ENCODE results near the gene ZNF541.

Gene ZNF541

GRCh38 chr19:47540748-47541147, 32.2 kb downstream of the ZNF541 start:
- DNase-seq, result no peak

- DNase-seq, result no peak
Observed at GRCh38 chr19:47539747-47540311, 33.1 kb downstream of the ZNF541 start.

GRCh38 chr19:47538812-47539211, 34.1 kb downstream of the ZNF541 start:
- DNase-seq, result no peak

DNA sequence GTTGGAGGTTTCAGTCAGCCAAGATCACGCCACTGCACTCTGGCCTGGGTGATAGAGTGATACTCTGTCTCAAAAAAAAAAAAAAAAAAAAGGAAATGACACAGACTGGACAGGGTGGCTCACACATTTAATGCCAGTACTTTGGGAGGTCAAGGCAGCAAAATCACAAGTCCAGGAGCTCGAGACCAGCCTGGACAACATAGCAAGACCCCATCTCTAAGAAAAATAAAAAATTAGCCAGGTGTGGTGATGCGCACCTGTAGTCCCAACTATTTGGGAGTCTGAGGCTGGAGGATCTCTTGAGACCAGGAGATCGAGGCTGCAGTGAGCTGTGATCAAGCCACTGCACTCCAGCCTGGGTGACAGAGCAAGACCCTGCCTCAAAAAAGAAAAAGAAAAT, 35.5 kb downstream of the ZNF541 start:
- no peak for DNase-seq

GRCh38 chr19:47534628-47535027, 38.3 kb downstream of the ZNF541 start:
- no peak for DNase-seq

- no peak for DNase-seq
Observed at GRCh38 chr19:47531640-47532387, 41.1 kb downstream of the ZNF541 start.

DNA sequence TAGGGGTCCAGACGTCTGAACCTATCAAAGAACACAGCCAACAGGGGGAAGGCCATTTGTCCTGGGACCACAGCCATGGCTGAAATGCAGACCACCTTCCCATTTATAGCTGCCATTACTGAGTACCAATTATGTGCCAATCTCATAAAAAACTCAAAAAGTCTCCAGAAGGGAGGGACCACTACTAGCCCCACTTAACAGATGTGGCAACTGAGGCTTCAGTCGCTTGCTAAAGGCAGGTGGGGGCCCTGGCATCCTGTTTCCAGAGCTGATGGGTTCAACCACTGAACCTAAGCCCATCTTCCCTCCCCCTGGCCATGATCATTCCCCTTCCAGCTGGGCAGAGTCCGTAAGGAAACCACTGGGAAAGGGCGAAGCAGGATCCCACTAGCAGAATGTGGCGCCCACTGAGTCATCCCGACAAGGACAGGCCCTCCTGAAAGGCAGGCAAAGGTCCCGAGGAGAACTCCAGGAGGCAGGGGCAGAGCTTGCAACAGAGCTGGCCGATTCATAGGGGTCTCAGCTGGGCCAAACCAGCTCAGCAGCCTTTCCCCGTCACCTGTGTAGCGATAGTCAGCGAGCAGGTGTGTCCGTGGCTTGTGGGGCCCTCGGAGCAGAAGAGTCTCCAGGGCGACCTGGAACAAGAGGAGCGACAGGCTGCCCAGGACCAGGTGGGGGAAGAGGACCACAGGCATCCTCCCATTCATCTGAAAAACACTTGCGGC, 43.8 kb downstream of the ZNF541 start:
- no peak for DNase-seq

DNA sequence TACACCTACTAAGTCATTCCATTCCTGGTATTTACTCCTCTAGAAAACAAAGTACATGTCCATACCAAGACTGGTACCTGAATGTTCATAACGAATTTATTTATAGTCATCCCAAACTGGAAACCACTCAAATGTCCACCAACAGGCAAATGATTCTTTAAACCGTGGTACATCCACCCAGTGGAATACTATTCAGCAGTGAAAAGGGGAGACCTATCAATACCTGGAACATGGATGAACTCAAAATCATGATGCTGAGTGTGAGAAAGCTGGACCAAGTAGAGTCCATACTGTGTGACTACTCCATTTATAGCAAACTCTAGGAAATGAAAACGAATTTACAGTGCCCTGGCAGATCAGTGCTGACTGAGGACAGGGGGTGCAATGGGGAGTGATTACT, 46.1 kb downstream of the ZNF541 start:
- DNase-seq, result no peak

DNA sequence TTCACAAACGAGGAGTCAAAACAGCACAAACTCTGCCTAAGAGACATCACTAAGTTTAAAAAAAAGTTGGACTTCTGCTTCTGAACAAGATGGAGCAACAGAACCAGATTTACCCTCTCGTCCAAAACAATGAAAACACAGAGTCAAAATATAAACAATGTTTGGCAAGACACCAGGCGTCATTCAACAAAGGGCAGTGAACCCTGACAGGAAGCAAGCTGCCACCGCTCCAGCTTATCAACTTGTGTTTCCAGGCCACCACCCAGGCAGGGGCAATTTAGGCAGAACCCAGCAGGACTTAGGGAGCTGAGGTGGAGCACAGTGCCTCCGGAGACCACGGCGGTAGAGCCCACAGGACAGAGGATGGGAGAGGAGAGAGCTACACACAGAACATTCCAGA, 49.5 kb downstream of the ZNF541 start:
- DNase-seq, result no peak

Data from SIG-M5 (cell line).